ENCODE measurements around the gene MZT1.

Gene MZT1, protein sequence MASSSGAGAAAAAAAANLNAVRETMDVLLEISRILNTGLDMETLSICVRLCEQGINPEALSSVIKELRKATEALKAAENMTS
- total RNA-seq = 10.6 to 15.0 reads per million in 2 donors

DNA sequence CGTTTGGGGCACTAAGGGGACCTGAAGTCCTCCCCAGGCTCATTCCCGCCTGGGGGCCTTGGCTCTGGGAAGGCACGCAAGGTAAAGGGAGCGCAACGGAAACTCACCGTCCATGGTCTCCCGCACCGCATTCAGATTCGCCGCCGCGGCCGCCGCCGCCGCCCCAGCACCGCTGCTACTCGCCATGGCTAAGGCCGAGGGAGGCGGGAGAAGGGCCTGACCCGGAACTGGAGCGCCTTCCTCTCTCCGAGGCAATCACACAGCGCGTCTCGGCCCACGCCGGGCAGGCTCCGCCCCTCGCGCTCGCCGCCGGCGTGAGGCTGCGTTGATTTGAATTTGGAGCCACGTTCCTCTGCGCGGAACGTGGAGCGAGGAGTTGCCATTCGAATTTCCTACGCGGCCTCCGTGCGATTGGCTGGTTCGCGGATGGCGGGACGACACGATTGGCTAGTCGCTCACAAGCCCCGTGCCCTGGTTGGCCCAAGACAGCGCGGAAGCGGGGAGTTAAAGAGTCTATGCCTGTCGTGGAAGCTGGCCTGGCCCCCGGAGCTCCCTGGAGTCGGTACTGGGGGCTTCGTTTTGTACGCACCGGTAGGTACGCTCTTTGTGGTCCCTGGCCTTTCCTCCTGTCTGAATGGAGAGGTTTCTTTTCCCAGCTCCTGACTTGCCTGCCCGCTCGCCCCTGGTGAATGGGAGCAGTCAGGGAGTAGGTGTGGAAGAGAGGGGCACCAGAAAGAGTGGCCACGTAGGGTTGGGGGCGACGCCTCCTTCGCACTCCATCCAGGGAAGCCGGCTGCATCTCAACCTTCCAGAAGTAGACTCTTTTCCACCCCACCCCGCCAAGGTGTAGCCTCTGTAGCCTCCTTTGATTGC is at the start of gene MZT1, which contains the start of gene BORA:
Gene MZT1 (minus strand): TSS at position 213 of the 873 bp plus-strand sequence. CDS start 27 bp downstream, at position 186.
Gene BORA (plus strand): TSS at position 507 of the 873 bp plus-strand sequence. CDS start 1,018 bp downstream, outside the sequence.
- DNase-seq = peak; percentile 86 to 99 (median 93)

DNA sequence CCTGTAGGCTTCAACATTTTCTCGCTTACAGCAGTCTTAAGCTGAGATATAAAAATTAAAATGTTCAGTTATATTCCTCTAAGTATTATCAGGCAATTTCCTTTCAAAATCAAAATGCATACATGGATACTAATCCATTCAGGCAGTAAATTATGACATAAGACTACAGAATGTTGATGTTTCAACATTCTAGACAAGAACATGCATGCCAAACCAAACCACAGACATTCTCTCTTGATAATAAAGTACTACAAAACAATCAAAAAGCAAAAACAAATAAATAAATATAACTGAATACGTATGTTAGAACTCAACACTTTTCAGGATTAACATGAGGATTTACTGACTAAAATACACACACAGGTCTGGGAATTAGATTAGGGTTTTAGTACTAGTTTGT is 46.6 kb upstream of the MZT1 start:
- DNase-seq = no peak

DNA sequence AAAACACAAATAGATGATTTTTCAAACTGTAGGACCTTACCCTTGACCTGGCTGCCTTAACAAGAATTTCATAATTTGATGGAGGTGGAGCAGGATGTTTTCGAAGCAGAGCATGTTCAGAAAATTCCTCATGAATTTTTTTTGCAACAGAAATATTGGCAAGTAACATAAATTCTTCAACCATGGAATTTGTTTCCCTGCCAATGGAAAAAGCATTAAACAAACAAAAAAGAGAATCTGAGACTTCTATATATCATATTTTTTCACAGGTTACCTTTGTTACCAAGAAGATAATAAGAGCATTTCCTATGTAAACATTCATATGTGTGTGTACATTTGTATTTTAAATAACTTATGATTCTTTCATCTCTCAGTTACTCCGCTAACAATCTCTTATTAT is 36.0 kb upstream of the MZT1 start:
- no peak for DNase-seq

DNA sequence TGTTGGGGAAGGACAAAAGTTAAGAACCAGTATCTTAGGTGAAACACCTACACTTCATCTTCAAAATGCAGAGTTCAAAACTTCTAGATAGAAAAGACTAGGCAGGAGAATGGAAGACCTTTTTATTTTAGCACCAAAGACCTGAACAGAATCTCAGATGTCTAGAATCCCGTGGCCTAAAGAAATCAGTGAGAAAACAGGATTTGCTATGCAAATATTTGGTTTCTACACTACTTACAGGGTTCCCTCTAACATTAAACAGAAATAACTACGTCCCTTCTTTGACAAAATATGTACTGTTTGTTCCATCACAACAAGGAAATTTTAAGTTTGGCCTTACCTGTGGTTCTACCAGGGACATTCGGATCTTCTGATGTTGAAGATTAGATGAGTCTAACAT is 32.8 kb upstream of the MZT1 start:
- no peak for DNase-seq

DNA sequence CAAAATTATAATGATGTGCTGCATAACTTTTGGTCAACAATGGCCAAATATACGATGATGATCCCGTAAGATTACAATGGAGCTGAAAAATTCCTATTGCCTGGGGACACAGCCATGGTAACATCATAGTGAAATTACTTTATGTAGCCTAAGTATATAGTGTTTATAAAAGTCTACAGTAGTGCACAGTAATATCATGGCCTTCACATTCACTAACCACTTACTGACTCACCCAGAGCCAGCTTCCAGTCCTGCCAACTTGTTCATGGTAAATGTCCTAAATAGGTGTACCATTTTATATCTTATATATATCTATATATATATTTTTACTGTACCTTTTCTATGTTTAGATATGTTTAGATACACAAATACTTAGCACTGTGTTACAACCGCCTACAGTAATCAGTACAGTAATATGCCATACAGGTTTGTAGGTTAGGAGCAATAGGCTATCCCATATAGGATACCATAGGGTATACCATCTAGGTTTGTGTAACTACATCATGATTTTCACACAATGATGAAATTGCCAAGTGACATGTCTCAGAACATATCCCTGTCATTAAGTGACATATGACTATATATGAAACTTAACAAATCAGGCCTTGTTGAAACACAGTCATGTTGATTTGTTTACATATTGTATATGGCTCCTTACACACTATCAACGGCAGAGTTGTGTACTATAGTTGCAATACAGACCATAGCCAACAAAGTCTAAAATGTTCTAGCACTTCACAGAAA is 30.5 kb upstream of the MZT1 start:
- DNase-seq = no peak

DNA sequence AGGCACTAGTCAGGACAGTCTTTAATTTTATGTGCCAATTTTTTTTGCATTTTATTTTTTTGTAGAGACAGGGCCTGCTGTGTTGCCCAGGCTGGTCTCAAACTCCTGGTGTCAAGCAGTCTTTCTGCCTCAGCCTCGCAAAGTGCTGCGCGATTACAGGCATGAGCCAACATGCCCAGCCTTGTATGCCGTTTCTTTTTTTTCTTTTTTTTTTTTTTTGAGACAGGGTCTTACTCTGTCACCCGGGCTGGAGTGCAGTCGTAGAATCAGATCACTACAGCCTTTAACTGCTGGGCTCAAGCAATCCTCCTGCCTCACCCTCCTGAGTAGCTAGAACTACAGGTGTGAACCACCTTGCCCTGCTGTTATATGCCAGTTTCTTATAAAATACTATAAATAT is 26.7 kb upstream of the MZT1 start:
- no peak for DNase-seq

DNA sequence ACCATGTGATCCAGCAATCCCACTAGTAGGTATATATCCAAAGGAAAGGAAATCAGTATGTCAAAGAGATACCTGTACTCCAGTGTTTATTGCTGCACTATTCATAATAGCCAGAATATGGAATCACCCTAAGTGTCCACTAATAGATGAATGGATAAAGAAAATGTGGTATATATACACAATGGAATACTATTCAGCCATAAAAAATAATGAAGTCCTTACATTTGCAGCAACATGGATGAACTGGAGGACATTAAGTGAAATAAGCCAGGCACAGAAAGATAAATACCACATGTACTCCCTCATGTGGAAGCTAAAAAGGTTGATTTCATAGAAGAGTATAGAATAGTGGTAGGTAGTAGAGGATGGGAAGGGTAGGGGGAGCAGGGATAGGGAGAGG is 23.8 kb upstream of the MZT1 start:
- DNase-seq = no peak

DNA sequence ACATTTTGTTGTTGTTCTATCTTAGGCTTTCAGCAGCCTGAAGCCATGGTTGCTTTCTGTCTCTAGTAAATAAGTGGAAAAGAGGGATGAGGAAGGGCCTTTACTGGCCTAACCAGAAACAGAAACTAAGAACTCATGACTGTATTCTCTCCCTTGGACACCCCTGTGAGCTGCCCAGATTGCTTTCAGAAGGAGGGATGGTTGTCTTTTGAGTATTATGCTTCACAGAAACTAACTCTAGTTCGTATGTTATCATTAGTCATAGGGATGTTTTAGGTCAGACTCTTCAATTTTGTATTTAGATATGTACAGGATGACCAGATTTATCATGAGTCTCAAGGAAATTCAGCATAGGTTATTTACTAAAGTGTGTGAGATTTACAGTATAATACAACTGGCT is 17.8 kb upstream of the MZT1 start:
- DNase-seq = no peak

DNA sequence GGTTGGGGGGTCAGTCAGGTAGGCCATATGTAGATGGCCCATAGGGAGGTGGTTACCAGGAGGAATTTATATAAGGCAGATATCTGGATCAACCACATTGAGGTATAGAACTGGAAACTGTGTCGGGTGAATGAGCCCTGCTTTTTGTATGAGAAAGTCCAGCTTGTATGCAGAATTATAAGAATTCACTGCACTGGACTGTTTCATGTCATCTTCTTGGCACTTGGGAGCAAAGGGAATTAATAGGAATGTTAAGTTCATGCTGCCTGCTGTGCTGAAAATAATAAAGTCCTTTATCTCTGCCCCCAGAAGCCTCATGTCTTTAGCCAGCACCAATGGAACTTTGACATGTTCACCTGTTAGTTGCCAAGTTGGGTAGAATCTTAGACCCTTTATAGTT is 12.6 kb upstream of the MZT1 start:
- no peak for DNase-seq

DNA sequence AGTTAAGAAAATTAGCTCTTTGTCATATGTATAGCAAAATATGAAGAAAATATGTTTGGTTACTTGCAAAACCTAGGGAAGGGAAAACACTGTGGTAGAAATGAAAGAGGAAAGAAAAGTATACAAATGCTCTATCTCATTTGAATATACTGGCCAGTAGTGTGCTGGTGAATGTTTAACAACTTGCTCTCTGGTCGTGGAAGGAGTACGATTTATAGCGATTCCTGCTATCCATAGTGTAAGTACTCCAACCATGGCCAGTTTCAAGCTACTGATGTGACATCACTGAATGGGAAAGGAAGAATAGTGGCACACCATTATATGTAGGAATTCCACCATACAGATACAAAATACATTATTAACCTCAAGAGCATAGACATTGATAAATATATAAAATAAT is 9.6 kb upstream of the MZT1 start:
- DNase-seq = no peak

DNA sequence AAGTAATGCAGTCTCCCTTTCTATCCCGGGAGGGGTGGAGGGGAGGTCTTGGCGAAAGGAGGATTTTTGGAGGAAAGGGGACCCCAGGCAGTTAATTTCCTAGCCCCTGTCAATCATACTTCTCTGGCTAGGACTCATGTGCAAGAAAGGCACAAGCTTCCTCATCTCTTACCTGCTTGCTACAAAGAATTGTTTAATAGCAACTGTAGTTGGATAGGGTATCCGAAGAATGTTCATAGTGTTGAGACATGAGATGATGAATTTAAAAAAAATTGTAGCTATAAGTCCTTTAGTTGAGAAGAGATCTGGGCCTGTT is 819 bp upstream of the MZT1 start:
- no peak for DNase-seq

DNA sequence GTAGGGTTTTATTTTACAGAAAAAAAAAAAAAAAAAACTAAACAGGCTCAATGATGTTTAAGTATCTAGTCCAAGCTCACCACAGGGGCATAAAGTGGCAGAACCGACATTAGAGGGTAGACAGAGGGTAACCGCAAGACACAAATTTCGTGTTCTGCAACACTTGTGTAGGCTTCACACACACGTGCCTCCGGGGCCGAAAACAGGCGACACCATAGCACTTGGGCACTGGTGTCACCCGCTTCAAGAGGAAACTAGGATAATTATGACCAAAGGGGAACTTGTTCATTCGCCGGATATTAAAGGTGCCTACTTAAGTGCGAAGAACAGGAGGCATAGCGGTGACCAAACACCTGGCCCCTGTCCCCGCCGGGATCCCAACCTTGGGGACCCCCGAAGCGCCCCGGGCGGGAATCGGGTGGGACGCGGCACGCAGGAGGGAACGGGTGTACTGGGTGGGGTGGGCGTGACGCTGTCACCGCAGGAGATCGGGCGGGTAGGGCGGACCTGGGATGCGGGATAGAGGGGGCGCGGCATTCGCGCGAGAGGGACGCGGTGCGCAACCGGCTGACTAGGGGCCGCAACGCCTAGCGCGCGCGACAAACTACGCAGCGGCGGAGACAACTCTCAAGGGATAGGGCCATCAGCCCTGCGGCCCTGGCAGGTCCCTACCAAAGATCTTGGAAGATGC is 558 bp downstream of the MZT1 start:
- DNase-seq = peak; percentile 7 to 77 (median 20)

DNA sequence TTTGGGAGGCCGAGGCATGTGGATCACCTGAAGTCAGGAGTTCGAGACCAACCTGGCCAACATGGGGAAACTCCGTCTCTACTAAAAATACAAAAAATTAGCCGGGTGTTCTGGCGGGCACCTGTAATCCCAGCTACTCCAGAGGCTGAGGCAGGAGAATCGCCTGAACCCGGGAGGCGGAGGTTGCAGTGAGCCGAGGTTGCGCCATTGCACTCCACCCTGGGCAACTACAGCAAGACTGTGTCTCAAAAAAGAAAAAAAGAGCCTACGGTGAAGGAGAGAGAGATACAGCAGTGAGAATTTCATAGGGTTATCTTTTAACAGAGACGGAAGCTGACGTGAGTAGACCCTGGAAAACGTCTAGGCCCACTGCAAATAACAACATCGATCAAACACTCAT is 1.2 kb downstream of the MZT1 start:
- DNase-seq = peak in 1 of 5 experiments; percentile 14

DNA sequence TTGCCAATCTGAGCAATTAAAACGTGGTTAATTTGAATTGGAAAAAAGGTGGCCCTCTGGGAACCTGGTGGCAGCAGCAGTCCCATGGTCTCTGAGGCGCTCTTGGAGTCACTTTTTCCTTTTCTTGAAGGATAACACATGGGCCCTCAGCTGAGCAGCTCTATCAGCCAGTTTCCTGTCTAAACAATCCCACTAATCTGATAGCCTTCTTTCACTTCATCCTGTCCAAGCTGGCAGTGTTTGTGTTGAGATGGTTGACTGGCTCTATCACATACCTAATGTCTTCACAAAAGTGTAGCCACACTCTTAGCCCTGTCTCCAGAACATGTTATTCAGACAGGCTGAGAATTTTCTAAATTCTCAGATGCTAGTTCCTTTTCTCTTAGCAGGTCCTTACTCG is 10.7 kb downstream of the MZT1 start:
- DNase-seq = no peak

DNA sequence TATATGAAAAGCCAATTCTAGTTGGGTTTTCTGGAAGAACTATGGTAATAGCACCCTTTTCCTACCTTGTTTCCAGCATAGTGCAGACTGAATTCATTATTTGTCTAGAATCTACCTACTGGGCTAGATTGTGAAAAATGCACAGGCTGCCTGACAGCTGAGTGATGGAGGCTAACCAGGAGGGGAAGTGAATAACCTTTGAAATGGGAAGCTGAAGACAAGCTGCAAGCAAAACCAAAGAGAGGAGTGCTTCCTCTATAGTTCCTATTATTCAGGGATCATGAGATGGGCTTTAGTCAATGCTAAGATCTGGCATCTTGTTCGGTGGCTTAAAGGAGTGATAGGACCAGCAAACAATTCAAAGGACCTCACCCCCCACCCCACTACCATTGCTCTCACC is 26.9 kb downstream of the MZT1 start:
- no peak for DNase-seq

DNA sequence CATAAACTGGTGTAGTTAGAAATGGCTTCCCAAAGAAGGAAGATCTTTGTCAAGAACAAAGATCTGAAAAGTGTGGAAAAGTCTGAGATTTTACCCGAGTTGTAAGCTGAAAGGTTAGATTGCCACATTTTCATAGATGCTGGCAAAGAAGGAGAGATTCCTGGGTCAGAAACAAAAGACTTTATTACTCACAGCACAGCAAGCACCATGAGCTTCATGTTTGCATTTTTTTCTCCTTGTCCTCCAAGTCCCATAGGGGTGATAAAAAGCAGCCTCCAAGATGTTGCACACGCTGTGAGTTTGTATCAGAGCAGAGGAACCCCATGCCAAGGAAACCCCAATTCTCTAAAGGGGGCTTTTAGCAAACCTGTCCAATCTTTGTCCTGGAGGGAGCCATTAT is 29.3 kb downstream of the MZT1 start:
- DNase-seq = no peak

DNA sequence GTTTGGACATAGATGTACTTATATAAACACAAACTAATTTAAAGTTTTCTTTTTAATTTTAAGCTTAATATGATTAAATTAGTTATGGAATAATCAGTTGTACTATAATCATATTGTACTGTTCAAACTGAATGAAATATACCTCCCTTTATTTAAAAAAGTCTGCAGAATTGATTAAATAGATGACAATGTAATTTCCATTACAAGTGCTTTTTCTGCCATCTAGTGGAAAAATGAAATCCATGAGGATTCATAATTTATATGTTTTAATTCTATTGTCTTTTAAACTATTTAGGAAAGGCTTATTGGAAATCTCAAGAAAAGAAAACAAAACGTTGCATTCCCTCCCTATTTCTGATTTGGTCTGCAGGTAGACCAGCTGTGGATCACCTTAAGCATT is 30.9 kb downstream of the MZT1 start:
- no peak for DNase-seq

DNA sequence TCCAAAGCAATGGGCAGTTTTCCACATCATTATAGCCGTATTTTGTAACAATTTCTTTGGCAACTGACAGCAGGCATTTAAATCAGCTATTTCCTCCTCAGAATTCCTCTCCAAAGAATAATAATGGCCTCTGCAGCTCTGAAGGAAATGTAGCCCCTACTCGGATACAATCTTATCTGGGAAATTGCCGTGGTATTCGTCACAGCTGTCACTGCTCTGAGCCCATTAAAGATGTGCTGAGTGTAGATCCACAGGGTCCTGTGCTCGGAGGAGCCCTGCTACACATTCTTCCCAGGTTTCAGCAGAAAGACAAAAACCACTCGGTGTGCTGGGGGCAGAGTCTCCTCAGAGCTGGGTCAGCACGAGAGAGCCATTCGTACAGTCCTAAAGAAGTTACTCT is 33.1 kb downstream of the MZT1 start:
- DNase-seq = no peak

DNA sequence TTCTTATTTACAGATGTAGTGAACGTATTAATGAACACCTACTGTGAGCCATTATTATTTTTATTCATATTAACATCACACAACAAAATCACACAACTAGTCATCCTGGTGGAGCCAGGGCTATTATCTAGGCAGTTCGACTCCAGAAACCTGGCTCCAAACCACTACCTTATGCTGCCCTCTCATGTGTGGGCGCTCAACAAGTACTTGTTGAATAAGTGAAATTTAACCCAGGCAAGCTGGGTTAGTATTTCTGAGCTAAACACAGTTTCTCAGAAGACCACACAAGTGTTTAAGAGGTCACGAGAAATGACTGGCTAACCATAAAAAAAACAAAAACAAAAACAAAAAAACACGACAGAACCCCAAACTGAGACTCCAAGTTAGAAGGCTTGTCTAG is 33.6 kb downstream of the MZT1 start:
- DNase-seq = no peak

DNA sequence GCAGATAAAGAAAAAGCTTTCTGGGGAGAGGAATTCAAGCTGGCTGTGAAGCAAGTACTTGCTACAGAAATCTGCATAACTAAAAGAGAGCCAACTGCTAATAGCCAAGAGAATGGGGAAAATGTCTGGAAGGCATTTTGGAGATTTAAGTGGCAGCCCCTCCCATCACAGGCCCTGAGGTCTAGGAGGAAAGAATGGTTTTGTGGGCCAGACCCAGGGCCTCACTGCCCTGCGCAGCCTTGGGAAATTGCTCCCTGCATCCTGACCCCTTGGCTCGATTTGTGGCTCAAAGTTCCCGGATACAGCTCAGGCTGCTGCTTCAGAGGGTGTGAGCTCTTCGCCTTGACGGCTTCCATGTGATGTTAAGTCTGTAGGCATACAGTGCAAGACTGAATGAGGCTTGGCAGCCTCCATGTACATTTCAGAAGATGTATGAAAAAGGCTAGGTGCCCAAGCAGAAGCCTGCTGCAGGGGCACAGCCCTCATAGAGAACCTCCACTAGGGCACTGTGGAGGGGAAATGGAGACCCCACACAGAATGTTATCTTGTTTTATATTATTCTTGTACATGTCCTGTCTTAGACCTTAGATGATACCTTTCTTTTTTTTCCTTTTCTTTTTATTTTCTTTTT is 34.4 kb downstream of the MZT1 start:
- no peak for DNase-seq

DNA sequence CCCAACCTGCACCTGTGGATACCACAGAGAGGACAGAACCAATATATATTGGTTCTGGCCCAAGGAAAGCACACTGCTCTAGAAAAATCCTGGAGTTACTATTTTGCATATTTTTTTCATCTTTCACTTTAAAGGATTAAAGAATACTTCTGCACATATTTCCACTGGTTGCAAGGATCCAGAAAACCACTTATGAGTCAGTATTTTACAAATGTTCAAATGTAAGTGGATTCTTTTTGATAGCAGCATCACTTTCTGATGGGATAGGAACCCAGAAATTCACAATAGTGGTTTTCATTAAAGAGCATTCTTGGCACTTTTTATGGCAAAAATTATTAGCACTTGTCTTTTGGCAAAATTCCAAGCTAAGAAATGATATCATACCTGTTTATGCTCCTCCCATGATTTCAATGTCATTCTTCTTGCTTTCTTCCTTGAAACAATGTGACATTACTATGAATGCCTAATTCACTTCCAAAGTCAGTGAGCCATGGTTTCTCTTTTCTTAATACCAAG is 38.2 kb downstream of the MZT1 start:
- no peak for DNase-seq

DNA sequence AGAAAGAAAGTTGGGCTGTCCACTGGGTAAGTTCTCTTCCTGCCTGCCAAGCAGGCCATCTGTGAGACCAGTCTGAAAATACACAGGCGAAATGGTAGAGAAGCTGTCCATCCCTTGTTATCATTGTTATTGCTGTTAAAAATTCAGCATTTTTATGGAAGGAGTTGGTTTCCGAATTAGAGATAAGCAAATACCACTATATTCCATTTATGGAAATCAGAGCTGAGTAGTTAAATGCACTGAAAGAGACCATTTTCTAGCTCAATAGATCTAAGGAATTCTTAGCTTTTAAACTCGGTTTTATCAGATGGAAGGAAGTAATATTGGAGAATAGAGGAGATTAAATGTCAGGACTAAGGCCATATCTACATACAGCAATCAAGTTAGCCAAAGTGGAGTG is 40.7 kb downstream of the MZT1 start:
- no peak for DNase-seq

DNA sequence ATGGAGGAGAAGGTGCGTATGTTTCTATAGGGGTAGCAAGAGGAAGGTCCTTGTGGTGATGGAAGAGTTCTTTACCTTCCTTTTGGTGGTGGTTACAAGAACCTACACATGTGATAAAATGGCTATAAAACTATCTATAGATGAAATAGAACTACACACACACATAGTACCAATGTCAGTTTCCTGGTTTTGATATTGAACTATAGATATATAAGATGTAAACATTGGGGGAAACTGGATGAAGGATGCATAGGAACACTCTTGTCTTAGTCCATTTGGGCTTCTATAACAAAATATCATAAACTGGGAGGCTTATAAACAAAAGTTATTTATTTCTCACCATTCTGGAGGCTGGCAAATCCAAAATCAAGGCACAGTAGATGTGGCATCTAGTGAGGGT is 47.1 kb downstream of the MZT1 start:
- no peak for DNase-seq
